GM12873 (cell line): ENCODE measurements around the gene ZNF132.

Experiments used
- TF ChIP-seq, protein P1 (sequence below): IDR thresholded peaks from 2 replicates; pipeline ENCODE4 v1.5.1; 2012; ENCODE audit warnings: low read depth, mild to moderate bottlenecking, moderate library complexity, low read length, control low read depth; ENCODE audit not compliant: insufficient read depth; ENCODE audit errors: missing control alignments

The ZNF132 gene

DNA sequence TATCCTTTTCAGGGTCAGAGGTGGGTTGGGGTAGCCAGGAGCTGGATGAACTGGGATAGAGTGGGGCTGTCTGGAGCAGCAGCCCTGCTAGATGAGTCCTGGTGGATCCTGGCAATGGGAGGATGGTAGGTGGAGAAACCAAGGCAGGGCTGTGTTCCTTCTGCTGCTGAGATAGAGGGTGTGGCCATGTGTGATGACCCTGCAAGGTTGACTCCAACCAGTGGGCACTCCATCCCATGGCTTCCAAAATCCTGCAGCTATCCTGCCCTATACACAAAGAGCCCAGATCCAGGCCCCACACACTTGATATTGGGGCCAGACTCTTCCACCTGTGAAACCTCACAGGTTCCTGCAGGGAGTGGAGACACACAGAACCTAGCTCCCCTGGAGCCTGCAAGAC is 33.8 kb upstream of the ZNF132 start:
- TF ChIP-seq, protein P1, sequence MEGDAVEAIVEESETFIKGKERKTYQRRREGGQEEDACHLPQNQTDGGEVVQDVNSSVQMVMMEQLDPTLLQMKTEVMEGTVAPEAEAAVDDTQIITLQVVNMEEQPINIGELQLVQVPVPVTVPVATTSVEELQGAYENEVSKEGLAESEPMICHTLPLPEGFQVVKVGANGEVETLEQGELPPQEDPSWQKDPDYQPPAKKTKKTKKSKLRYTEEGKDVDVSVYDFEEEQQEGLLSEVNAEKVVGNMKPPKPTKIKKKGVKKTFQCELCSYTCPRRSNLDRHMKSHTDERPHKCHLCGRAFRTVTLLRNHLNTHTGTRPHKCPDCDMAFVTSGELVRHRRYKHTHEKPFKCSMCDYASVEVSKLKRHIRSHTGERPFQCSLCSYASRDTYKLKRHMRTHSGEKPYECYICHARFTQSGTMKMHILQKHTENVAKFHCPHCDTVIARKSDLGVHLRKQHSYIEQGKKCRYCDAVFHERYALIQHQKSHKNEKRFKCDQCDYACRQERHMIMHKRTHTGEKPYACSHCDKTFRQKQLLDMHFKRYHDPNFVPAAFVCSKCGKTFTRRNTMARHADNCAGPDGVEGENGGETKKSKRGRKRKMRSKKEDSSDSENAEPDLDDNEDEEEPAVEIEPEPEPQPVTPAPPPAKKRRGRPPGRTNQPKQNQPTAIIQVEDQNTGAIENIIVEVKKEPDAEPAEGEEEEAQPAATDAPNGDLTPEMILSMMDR: no peak

DNA sequence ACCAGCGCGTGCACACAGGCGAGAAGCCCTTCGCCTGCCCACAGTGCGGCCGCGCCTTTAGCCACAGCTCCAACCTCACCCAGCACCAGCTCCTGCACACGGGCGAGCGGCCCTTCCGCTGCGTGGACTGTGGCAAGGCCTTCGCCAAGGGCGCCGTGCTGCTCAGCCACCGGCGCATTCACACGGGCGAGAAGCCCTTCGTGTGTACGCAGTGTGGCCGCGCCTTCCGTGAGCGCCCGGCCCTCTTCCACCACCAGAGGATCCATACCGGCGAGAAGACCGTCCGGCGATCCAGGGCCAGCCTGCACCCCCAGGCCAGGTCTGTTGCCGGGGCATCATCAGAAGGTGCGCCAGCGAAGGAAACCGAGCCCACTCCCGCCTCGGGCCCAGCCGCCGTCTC is 31.8 kb upstream of the ZNF132 start:
- TF ChIP-seq, protein P1: no peak

DNA sequence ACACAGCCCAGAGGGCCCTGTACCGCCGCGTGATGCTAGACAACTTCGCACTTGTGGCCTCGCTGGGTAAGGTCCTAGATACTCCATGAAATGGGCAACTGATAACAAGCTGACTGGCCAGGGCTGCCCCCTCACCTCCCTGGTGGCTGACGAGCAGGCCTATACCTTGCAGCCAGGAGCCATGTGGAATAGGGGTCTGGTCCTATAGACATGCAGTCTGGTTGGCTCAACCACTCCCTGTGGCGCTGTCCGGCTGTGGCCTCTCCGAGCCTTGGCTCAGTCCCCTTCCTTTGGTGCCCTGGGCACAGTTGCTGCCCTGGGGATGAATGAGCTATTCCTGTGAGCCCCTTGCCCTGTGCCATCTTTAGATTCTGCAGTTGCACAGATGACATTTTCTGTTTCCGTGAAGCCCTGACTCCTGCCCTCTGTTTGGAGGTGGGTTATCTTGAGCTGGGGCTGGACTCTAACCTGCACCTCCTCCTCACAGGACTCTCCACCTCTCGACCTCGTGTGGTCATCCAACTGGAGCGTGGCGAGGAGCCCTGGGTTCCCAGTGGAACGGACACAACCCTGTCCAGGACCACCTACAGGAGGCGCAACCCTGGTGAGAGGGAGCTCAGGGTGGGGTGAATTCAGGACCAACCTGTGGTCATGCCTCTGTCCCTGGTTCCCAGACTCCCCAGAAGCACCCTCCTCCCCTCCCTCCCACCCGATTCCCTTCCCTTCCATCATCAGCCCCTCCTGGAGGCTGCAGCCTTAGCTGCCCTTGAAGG is 29.5 kb upstream of the ZNF132 start:
- TF ChIP-seq, protein P1: no peak

DNA sequence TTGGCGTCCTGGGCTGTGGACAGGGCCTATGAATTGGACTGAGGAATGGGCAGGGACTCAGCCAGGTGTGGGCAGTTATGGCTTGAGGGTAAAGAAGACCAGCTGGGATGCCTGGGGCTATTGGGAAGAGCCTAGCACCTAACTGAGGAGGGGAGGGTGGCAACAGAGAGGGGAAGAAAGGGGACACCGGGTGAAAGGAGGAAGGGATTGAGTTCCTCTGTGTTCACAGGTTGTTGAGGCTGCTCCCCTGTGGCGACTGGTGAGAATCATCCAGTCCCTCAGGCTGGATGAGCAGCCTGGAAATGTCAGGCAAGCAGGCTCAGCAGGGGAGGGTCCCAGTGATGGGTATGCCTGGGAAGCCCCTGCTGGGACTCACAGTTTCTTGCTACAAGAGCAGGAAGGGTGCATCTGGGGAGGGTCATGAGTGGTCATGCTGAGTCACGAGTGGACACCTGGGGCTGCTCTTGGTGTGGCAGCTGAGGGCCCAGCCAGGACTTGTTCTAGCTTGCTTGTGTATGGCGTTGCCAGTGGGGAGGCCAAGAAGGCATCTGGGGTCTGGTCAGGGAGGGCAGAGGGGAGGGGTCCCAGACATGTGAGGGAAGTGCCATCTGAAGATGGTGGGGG is 28.4 kb upstream of the ZNF132 start:
- TF ChIP-seq, protein P1: no peak

- TF ChIP-seq, protein P1: peak; percentile 3
Observed at GRCh38 chr19:58466760-58467589, 27.0 kb upstream of the ZNF132 start, which contains the start of gene ZNF324. ZNF324 (plus strand) TSS chr19:58467080; CDS start chr19:58469186, 2,106 bp downstream.

DNA sequence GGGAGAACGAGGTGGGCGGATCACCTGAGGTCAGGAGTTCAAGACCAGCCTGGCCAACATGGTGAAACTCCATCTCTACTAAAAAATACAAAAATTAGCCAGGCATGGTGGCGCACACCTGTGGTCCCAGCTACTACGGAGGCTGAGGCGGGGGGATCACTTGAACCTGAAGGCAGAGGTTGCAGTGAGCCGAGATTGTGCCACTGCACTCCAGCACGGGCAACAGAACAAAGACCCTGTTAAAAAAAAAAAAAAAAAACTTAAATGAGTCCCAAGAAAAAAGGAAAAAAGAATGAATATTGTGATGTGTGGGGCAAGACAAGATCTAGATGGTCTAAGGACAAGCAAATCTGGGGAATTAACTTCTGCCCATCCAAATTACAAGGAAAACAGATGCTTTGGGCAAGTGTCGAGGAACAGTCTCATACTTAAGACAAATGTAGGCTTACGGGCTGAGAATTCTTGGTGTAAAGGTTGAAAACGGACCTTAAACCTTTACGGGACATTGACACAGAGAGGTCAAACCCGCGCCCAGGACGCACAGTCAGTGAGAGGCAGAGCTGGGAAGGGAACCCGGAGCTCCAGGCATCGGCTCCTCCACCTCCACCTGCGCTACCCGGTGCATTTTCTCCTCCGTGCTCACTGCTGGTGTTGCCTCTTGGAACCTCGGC is 26.3 kb upstream of the ZNF132 start:
- TF ChIP-seq, protein P1: no peak
